ENCODE results near the gene UQCC2.

UQCC2 gene

GRCh38 chr6:33675968-33676367 is 35.5 kb downstream of the UQCC2 start:
- no peak for DNase-seq (ENCODE audit: low spot score)

- DNase-seq (ENCODE audit: low spot score) = no peak
Measured at GRCh38 chr6:33673851-33674250, 37.6 kb downstream of the UQCC2 start.

DNA sequence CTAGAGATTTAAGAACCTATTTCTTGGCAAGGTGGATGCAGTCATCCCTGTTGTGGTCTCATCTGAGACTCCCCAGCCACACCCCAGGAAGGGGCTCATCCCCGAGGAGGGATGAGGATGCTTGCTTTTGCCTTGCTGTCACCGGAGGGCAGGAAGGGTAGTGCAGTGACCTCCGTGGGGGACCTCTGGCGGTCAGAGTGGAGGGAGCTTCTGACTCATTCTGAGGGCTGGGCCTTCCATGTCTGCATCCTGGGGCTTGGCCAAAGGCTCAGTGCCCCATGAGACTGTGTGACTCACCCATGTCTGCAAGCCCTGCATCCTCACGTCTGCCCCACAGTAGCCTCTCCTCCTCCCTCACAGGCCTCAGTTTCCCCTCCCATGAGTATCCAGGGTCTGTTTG is 38.7 kb downstream of the UQCC2 start:
- peak; percentile 8 for DNase-seq (ENCODE audit: low spot score)

DNA sequence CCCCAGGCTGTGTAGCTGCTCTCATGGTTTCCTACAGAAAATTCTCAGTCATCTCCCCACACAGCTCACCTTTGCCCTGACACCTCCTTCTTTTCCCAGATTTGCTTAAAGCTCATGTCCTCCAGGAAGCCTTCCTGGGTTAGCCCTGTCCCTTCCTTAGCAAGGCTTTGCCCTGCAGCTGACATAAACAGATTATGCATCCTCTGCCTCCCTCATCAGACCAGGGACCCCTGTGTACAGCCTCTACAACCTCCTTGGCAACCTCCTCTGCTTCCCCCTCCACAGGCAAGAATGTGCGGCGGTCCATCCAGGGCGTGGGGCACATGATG is 39.8 kb downstream of the UQCC2 start:
- no peak for DNase-seq (ENCODE audit: low spot score)

DNA sequence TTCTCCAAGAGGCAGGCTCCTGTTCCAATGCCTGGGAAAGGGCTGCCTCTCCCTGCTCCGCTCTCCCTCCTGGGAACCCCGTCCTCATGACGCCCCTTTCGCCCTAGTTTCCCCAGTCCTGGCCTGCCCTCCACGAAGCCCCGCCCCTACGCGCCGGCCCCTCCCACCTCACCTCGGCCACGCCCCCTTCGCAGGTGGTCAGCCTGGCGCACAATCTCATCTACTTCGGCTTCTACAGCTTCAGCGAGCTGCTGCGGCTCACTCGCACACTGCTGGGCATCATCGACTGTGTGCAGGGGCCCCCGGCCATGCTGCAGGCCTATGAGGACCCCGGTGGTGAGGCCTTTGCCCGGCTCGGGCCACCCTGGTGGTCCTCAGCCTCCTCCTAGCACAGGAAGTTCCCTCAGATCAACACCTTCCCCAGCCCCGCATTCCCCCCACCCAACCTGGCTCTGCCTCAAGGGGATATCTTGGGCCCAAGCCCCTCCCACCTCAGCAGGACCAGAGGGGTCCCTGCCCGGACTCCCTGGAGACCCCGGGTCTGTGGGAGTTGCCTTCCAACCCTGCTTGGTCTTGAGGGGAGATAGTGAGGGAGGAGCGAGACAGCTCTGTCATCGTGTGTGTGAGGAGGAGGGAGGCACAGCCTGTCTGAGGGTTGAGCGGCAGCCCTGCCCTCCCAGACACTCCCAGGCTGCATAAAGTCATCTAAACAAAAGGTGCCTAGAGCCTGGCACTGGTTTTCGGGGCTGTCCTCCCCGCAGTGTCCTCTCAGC is 40.3 kb downstream of the UQCC2 start:
- DNase-seq (ENCODE audit: low spot score) = no peak

DNA sequence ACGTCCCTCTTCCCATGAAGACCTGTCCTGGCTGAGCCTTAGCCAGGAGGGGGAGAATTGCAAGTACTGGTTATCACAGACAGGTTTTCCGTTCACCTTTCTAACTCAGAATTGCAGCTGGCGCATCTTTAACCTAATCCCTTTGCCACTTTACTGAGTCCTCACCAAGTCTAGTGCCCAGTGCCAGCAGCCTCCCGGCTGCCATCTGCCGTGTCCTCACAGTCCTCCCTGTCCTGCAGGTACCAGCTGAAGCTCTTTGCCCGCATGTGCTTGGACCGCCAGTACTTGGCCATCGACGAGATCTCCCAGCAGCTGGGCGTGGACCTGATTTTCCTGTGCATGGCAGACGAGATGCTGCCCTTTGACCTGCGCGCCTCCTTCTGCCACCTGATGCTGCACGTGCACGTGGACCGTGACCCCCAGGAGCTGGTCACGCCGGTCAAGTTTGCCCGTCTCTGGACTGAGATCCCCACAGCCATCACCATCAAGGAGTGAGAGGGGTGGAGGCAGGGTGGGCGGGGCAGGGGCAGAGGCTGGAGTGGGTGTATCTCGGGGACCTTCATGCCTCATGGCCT is 41.3 kb downstream of the UQCC2 start:
- no peak for DNase-seq (ENCODE audit: low spot score)

DNA sequence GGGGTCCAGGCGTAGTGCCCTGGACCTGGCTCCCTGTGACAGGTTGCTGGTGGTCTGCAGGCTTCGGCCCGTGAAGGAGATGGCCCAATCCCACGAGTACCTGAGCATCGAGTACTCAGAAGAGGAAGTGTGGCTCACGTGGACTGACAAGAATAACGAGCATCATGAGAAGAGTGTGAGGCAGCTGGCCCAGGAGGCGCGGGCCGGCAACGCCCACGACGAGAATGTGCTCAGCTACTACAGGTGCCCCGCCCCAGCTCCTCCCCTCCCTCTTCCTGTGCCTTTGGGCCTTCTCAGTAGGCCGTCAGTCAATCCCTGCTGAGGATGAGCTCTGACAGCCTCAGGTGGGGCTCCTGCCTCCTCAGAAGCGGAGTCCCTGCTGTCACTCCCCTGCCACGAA is 42.6 kb downstream of the UQCC2 start:
- no peak for DNase-seq (ENCODE audit: low spot score)

- DNase-seq (ENCODE audit: low spot score) = no peak
Measured at GRCh38 chr6:33668328-33668727, 43.2 kb downstream of the UQCC2 start.

- DNase-seq (ENCODE audit: low spot score) = no peak
Measured at GRCh38 chr6:33667776-33668175, 43.7 kb downstream of the UQCC2 start.

- no peak for DNase-seq (ENCODE audit: low spot score)
Measured at GRCh38 chr6:33667072-33667471, 44.4 kb downstream of the UQCC2 start.

- DNase-seq (ENCODE audit: low spot score) = no peak
Measured at GRCh38 chr6:33665957-33666356, 45.5 kb downstream of the UQCC2 start.

DNA sequence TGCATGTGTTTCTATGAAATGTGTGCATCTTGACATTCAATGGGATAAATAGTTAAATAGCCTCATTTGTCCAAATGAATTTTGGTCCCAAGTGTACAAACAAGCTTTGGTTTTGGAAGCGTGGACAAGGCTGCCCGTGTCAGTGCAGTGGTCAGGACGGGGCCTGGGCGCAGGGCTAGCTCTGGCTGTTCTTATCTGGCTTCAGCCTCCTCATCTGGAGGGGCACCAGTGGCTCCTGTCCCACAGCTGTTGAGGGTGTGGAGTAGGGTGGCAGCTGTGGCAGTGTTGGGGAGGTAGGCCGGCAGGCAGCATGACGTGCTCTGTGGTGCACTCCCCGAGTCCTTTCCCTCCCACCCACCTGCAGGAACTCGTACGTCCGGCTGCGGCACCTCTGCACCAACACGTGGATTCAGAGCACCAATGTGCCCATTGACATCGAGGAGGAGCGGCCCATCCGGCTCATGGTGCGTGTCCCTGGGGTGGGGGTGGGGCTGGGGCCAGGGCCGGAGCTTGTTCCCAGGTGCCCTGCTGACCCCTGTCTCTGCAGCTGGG is 46.9 kb downstream of the UQCC2 start:
- DNase-seq (ENCODE audit: low spot score) = no peak

GRCh38 chr6:33663727-33664449 is 47.6 kb downstream of the UQCC2 start:
- DNase-seq (ENCODE audit: low spot score) = no peak

GRCh38 chr6:33663028-33663427 is 48.5 kb downstream of the UQCC2 start:
- DNase-seq (ENCODE audit: low spot score) = no peak

- DNase-seq (ENCODE audit: low spot score) = no peak
Measured at GRCh38 chr6:33662318-33662717, 49.2 kb downstream of the UQCC2 start.

- DNase-seq (ENCODE audit: low spot score) = no peak
Measured at GRCh38 chr6:33661106-33661838, 50.2 kb downstream of the UQCC2 start.

GRCh38 chr6:33659986-33660385 is 51.5 kb downstream of the UQCC2 start:
- DNase-seq (ENCODE audit: low spot score) = no peak

- no peak for DNase-seq (ENCODE audit: low spot score)
Measured at GRCh38 chr6:33658982-33659689, 52.4 kb downstream of the UQCC2 start.

DNA sequence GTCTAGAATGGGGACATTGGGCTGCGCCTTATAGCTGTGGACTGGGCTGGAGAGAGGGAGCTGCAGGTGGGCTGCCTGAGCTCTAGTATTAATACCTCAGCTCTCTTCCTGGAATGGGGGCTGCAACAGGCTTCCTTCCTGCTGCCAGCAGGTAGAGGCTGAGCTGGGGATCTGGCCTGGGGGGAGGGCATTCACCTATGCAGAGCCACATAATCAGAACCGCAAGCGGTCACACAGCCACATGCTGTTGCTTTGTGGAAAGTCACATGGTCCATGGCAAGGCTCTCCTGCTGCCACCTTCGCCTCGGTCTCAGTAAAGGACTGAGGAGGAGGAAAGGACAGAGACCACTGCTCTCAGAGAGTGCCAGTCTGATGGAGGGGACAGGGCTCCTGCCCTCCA is 54.7 kb downstream of the UQCC2 start:
- DNase-seq (ENCODE audit: low spot score) = no peak

DNA sequence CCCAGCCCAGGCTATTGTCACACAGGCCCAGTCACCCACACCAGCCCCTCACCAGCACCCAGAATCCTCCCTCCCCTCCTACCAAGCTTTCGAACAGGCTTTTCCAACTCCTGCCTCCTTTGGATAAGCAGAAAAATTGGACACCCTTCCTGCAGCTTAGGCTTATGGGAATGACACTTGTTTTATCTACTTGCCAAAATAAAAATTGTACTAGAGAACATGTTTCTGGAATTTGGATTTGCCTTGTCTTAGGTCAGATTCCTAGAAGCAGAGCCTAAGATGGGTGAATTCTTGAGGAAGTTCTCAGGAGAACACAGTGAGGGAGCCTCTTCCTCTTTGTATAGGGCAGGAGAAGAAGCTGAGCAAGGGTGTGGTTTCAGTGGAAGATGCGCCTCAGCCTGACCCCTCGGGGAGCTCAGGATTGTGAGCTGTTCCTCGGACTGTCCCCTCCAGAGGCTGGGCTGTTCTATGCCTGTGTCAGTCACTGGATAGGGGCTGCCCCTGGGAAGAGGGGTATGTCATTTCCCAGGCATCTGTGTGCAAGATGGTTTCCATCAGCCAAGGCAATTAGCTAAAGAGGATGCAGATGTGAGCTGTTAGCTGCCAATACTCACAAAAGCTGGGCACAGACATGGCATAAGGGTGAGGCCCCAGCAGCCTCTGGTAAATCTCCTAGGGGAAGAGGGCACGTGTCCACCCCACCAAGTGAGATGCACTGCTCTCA is 56.5 kb downstream of the UQCC2 start:
- DNase-seq (ENCODE audit: low spot score) = no peak

GRCh38 chr6:33652002-33652401 is 59.5 kb downstream of the UQCC2 start:
- no peak for DNase-seq (ENCODE audit: low spot score)

Data from hematopoietic multipotent progenitor cell treated with erythropoietin and hydrocortisone succinate and interleukin-3 and kit ligand, for 15 days (in vitro differentiated cells).